Lower lobe of right lung (tissue), 2 donors: ENCODE measurements around the gene SHLD3. TPM values are rescaled to one million over a fixed set of nuclear protein-coding genes. Genes with fewer than 3 reads are reported as not detected.
A peak's percentile ranks its signal among the peaks of the same experiment; 100 is the strongest.
"Not testable (repeated sequence)": the region's sequence is repeated elsewhere in the genome, so short reads cannot be mapped to it uniquely, and the experiment has no call there.

Experiments used
- ATAC-seq, 2 donors: fragments of 200-7000 bp; cut with Tn5 transposase; one replicate each; pipeline ENCODE4 v1.9.1; 2020 to 2022; ENCODE audit warnings: mild to moderate bottlenecking in 2 of 2, moderate library complexity in 2 of 2
- DNase-seq: peaks from one replicate; pipeline ENCODE4 v3.0.0-alpha.2; 2020
- H3K27ac ChIP-seq: fragments of 200-600 bp; one replicate; pipeline ENCODE4 v1.8.0; 2022
- H3K27me3 ChIP-seq: fragments of 200-600 bp; one replicate; pipeline ENCODE4 v1.8.0; 2022; ENCODE audit warnings: low read depth
- H3K36me3 ChIP-seq: fragments of 200-600 bp; one replicate; pipeline ENCODE4 v1.8.0; 2022; ENCODE audit warnings: mild to moderate bottlenecking
- H3K4me1 ChIP-seq: fragments of 200-600 bp; one replicate; pipeline ENCODE4 v1.8.0; 2022
- H3K4me3 ChIP-seq: fragments of 200-600 bp; one replicate; pipeline ENCODE4 v1.8.0; 2022; ENCODE audit warnings: mild to moderate bottlenecking
- H3K9me3 ChIP-seq: fragments of 200-600 bp; one replicate; pipeline ENCODE4 v1.8.0; 2022
- intact Hi-C: fragments of 100-400 bp; cut with DNase I; formaldehyde crosslinking; loops from one replicate; pipeline ENCODE4 v1.11.0; 2022
- total RNA-seq: library from RNA; stranded (reverse); fragmentation: NEBNext Ultra II Directional; extraction: Animal tissue kit (Norgen Biotek cat#: 25700); gene quantifications from one replicate; pipeline ENCODE4 v1.2.1, GENCODE V29; 2021
- TF ChIP-seq, protein P1 (sequence below): fragments of 200-600 bp; IDR thresholded peaks from one replicate; pipeline ENCODE4 v1.8.0; 2022; ENCODE audit warnings: antibody characterized with exemption, mild to moderate bottlenecking
- donor health status: DM: no; HTN: yes; CAD: no; lungs with severe emphysema.

SHLD3 gene
- total RNA-seq, 1 donor from 2014 or later, result 3.4 TPM

DNA sequence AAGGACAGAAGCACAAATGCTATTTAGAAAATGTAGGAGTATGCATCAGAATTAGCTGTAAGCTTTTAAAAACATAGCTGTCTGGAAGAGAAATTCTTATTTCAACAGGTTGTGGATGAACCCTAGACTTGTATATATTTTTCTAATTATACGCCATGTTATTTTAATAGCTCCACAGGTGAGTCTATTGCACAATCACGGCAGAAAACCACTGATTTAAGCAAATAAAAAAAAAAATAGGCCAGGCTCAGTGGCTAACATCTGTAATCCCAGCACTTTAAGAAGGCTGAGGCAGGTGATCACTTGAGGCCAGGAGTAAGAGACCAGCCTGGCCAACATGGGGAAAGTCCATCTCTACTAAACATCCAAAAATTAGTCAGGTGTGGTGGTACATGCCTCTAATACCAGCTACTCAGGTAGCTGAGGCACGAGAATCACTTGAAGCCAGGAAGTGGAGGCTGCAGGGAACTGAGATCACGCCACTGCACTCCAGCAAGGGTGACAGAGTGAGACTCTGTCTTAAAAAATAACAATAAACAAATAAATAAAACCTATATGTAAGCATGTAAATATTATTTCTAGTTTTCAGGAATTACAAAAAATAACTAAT, 12.4 kb upstream of the SHLD3 start:
- intact Hi-C loops, result no loop called here
- no peak for DNase-seq
- no peaks in the 10 kb centered on the region for H3K27me3 ChIP-seq
- no peaks in the 10 kb centered on the region for H3K4me1 ChIP-seq
- no peaks in the 10 kb centered on the region for H3K9me3 ChIP-seq
- peaks cover 95% of the 10 kb centered on the region for H3K36me3 ChIP-seq
- H3K27ac ChIP-seq, result no peak overlapping the region
- H3K4me3 ChIP-seq, result no peak overlapping the region
- TF ChIP-seq, protein P1, sequence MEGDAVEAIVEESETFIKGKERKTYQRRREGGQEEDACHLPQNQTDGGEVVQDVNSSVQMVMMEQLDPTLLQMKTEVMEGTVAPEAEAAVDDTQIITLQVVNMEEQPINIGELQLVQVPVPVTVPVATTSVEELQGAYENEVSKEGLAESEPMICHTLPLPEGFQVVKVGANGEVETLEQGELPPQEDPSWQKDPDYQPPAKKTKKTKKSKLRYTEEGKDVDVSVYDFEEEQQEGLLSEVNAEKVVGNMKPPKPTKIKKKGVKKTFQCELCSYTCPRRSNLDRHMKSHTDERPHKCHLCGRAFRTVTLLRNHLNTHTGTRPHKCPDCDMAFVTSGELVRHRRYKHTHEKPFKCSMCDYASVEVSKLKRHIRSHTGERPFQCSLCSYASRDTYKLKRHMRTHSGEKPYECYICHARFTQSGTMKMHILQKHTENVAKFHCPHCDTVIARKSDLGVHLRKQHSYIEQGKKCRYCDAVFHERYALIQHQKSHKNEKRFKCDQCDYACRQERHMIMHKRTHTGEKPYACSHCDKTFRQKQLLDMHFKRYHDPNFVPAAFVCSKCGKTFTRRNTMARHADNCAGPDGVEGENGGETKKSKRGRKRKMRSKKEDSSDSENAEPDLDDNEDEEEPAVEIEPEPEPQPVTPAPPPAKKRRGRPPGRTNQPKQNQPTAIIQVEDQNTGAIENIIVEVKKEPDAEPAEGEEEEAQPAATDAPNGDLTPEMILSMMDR, result no peak
- peak; percentile 61 to 62 for ATAC-seq

GRCh38 chr5:65620021-65620420, 4.8 kb upstream of the SHLD3 start:
- intact Hi-C loops, result no loop called here
- no peak for ATAC-seq
- Histone ChIP-seq H3K4me3 (no peak overlapping the region), H3K9me3 (no peaks in the 10 kb centered on the region), H3K27ac (no peak overlapping the region), H3K36me3 (peaks cover 26% of the 10 kb centered on the region), H3K4me1 (peaks cover 25% of the 10 kb centered on the region), H3K27me3 (no peaks in the 10 kb centered on the region)
- TF ChIP-seq, protein P1, result no peak
- DNase-seq, result no peak

- H3K9me3 ChIP-seq, H3K27me3 ChIP-seq, ATAC-seq, H3K27ac ChIP-seq, H3K36me3 ChIP-seq, H3K4me3 ChIP-seq, intact Hi-C loops, DNase-seq: not testable (repeated sequence)
- peaks cover 38% of the 10 kb centered on the region for H3K4me1 ChIP-seq
These were observed 2.9 kb upstream of the SHLD3 start for GRCh38 chr5:65621961-65622360.

- Histone ChIP-seq H3K9me3 (no peaks in the 10 kb centered on the region), H3K27me3 (no peaks in the 10 kb centered on the region), H3K4me1 (peaks cover 38% of the 10 kb centered on the region), H3K4me3 (peak overlapping the region; percentile 94), H3K27ac (peak overlapping the region; percentile 82), H3K36me3 (peaks cover 3% of the 10 kb centered on the region)
- no peak for ATAC-seq
- no peak for DNase-seq
- intact Hi-C loops, result no loop called here
- TF ChIP-seq, protein P1, result no peak
These were observed 1.3 kb upstream of the SHLD3 start for GRCh38 chr5:65623482-65623881.

- Histone ChIP-seq H3K4me3 (peak within 1 kb of the TSS; percentile 94), H3K9me3 (no peaks in the 10 kb centered on the region), H3K4me1 (peaks cover 38% of the 10 kb centered on the region), H3K27me3 (no peaks in the 10 kb centered on the region), H3K36me3 (peaks cover 9% of the 10 kb centered on the region), H3K27ac (peak within 1 kb of the TSS; percentile 82)
- ATAC-seq, result peak; percentile 99
- intact Hi-C loops, result no loop called here
- DNase-seq, result peak; percentile 95
- TF ChIP-seq, protein P1, result peak; percentile 9
These were observed 729 bp upstream of the SHLD3 start, which contains the start of gene TRIM23 for GRCh38 chr5:65624025-65624570. TSS of gene TRIM23 (minus strand) at chr5:65624333. CDS start at chr5:65624274, 59 bp downstream.

GRCh38 chr5:65625743-65626142, 916 bp downstream of the SHLD3 start:
- no peak for ATAC-seq
- intact Hi-C loops, result no loop called here
- Histone ChIP-seq H3K4me3 (peak overlapping the region; percentile 94), H3K9me3 (no peaks in the 10 kb centered on the region), H3K27ac (peak overlapping the region; percentile 82), H3K4me1 (peaks cover 38% of the 10 kb centered on the region), H3K36me3 (peaks cover 19% of the 10 kb centered on the region), H3K27me3 (no peaks in the 10 kb centered on the region)
- TF ChIP-seq, protein P1, result no peak
- DNase-seq, result no peak
